Mesangial cell (primary cell): ENCODE measurements around the gene CYP26B1. TPM values are rescaled to one million over a fixed set of nuclear protein-coding genes. Genes with fewer than 3 reads are reported as not detected.

ENCODE experiments used
- total RNA-seq: library from RNA; depleted of rRNA; stranded (reverse); fragments of >200 nt; gene quantifications from 2 replicates; pipeline ENCODE4 v1.2.3, GENCODE V29; 2015

Gene CYP26B1
- total RNA-seq = under 0.01 and 0.51 TPM in 2 replicates

GRCh38 chr2:72147303-72147971, at the start of gene CYP26B1:
Gene CYP26B1, minus strand, starts transcription at chr2:72147862. Its CDS starts 28 bp downstream, at chr2:72147834.

